ENCODE results near the gene MPZL1.

GRCh38 chr1:167685844-167686243 is 35.9 kb upstream of the MPZL1 start:
- TF ChIP-seq, protein P1, sequence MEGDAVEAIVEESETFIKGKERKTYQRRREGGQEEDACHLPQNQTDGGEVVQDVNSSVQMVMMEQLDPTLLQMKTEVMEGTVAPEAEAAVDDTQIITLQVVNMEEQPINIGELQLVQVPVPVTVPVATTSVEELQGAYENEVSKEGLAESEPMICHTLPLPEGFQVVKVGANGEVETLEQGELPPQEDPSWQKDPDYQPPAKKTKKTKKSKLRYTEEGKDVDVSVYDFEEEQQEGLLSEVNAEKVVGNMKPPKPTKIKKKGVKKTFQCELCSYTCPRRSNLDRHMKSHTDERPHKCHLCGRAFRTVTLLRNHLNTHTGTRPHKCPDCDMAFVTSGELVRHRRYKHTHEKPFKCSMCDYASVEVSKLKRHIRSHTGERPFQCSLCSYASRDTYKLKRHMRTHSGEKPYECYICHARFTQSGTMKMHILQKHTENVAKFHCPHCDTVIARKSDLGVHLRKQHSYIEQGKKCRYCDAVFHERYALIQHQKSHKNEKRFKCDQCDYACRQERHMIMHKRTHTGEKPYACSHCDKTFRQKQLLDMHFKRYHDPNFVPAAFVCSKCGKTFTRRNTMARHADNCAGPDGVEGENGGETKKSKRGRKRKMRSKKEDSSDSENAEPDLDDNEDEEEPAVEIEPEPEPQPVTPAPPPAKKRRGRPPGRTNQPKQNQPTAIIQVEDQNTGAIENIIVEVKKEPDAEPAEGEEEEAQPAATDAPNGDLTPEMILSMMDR (conservative IDR thresholded peaks at IDR 0.05) = no peak
- no peak for TF ChIP-seq ZFX (IDR thresholded peaks at IDR 0.05)

Measured in C4-2B (cell line).